Osteoblast (primary cell): ENCODE results near the gene MRLN. TPM values are rescaled to one million over a fixed set of nuclear protein-coding genes. Genes with fewer than 3 reads are reported as not detected.
A peak's percentile ranks its signal among the peaks of the same experiment; 100 is the strongest.

Experiments used
- DNase-seq: peaks from one replicate; pipeline ENCODE4 v3.0.0; 2011; ENCODE audit warnings: low spot score, mixed read lengths; ENCODE audit not compliant: insufficient read length; ENCODE audit errors: missing footprints
- H2AFZ ChIP-seq: 2 replicates; pipeline ENCODE4 v1.6.0; 2011; ENCODE audit warnings: mild to moderate bottlenecking, low read length
- H3K27ac ChIP-seq: 2 replicates; pipeline ENCODE4 v1.5.1; 2011; ENCODE audit warnings: mild to moderate bottlenecking, low read depth, low read length, moderate library complexity
- H3K27me3 ChIP-seq: 2 replicates; pipeline ENCODE4 v1.6.0; 2012; ENCODE audit warnings: mild to moderate bottlenecking, control low read depth, inconsistent platforms, low read length, moderate library complexity; ENCODE audit not compliant: insufficient read depth
- H3K36me3 ChIP-seq: 2 replicates; pipeline ENCODE4 v1.5.1; 2011; ENCODE audit warnings: mild to moderate bottlenecking, low read length, control low read depth, moderate library complexity; ENCODE audit not compliant: insufficient read depth
- H3K4me1 ChIP-seq: 2 replicates; pipeline ENCODE4 v1.5.1; 2011; ENCODE audit warnings: mild to moderate bottlenecking, low read length, control low read depth, moderate library complexity; ENCODE audit not compliant: insufficient read depth
- H3K4me2 ChIP-seq: 2 replicates; pipeline ENCODE4 v1.6.0; 2011; ENCODE audit warnings: mild to moderate bottlenecking, low read length; ENCODE audit not compliant: insufficient read depth
- H3K4me3 ChIP-seq: fragments of 200-600 bp; sonication (generic); 3 replicates; pipeline ENCODE4 v1.5.1; 2012; ENCODE audit warnings: mild to moderate bottlenecking, low read length, inconsistent platforms; ENCODE audit not compliant: insufficient read depth
- H3K79me2 ChIP-seq: 2 replicates; pipeline ENCODE4 v1.6.0; 2012; ENCODE audit warnings: mild to moderate bottlenecking, low read length, control low read depth, inconsistent platforms; ENCODE audit not compliant: insufficient read depth
- H3K9me3 ChIP-seq: 2 replicates; pipeline ENCODE4 v1.5.1; 2011; ENCODE audit warnings: low read depth, low read length, control low read depth
- H4K20me1 ChIP-seq: 2 replicates; pipeline ENCODE4 v1.6.0; 2012; ENCODE audit warnings: mild to moderate bottlenecking, low read length, control low read depth; ENCODE audit not compliant: insufficient read depth
- total RNA-seq: library from RNA; depleted of rRNA; stranded (reverse); fragments of >200 nt; gene quantifications from 2 replicates; pipeline ENCODE4 v1.2.3, GENCODE V29; 2012
- TF ChIP-seq, protein P1 (sequence below): IDR thresholded peaks from 2 replicates; pipeline ENCODE4 v1.5.1; 2011; ENCODE audit warnings: mild to moderate bottlenecking, low read depth, low read length, moderate library complexity; ENCODE audit errors: extremely low read depth

Gene MRLN
- total RNA-seq, 1 donor, result not detected

DNA sequence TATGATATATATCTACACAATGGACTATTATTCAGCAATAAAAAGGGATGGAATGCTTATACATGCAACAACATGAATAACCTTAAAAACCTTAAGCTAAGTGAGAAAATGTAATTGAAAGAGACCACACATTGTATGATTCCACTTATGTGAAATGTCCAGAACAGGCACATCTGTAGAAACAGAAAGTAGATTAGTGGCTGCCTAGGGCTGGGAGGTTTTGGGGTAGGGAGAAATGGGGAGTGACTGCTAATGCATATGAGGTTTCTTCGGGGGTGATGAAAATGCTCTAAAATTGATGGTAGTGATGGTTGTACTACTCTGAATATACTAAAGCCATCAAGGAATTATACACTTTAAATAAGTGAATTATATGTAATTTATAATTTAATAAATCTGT lies 58.3 kb downstream of the MRLN start:
- Histone ChIP-seq H3K79me2 (no peaks in the 10 kb centered on the region), H3K9me3 (no peaks in the 10 kb centered on the region), H3K27ac (no peak overlapping the region), H3K36me3 (no peaks in the 10 kb centered on the region), H3K4me1 (no peaks in the 10 kb centered on the region), H2AFZ (no peak overlapping the region), H3K4me3 (no peak overlapping the region), H3K27me3 (peaks cover 3% of the 10 kb centered on the region), H3K4me2 (no peak overlapping the region), H4K20me1 (no peaks in the 10 kb centered on the region)
- TF ChIP-seq, protein P1, sequence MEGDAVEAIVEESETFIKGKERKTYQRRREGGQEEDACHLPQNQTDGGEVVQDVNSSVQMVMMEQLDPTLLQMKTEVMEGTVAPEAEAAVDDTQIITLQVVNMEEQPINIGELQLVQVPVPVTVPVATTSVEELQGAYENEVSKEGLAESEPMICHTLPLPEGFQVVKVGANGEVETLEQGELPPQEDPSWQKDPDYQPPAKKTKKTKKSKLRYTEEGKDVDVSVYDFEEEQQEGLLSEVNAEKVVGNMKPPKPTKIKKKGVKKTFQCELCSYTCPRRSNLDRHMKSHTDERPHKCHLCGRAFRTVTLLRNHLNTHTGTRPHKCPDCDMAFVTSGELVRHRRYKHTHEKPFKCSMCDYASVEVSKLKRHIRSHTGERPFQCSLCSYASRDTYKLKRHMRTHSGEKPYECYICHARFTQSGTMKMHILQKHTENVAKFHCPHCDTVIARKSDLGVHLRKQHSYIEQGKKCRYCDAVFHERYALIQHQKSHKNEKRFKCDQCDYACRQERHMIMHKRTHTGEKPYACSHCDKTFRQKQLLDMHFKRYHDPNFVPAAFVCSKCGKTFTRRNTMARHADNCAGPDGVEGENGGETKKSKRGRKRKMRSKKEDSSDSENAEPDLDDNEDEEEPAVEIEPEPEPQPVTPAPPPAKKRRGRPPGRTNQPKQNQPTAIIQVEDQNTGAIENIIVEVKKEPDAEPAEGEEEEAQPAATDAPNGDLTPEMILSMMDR, result no peak
- no peak for DNase-seq

DNA sequence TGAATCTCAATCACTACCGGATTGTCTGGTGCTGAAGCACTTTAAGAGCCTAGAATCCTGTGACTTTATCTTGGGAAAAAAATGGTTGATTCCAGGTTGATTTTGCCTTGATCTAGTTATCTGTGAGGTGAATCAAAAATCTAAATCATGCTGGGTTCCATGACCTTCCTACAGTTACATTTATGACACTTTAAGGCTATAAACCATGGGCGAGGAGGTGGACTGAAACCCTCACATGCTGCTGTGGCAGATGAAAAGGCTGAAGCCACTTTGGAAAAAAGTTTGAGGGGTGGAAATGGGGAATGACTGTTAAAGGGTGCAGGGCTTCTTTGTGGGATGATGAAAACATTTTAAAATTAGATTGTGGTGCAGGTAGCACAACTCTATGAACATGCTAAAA lies 61.1 kb downstream of the MRLN start:
- H4K20me1 ChIP-seq, result no peaks in the 10 kb centered on the region
- TF ChIP-seq, protein P1, result no peak
- no peak overlapping the region for H3K4me3 ChIP-seq
- H3K36me3 ChIP-seq, result no peaks in the 10 kb centered on the region
- no peak overlapping the region for H2AFZ ChIP-seq
- H3K27me3 ChIP-seq, result no peaks in the 10 kb centered on the region
- no peaks in the 10 kb centered on the region for H3K9me3 ChIP-seq
- no peak for DNase-seq
- no peaks in the 10 kb centered on the region for H3K79me2 ChIP-seq
- no peak overlapping the region for H3K27ac ChIP-seq
- H3K4me2 ChIP-seq, result no peak overlapping the region
- H3K4me1 ChIP-seq, result no peaks in the 10 kb centered on the region

DNA sequence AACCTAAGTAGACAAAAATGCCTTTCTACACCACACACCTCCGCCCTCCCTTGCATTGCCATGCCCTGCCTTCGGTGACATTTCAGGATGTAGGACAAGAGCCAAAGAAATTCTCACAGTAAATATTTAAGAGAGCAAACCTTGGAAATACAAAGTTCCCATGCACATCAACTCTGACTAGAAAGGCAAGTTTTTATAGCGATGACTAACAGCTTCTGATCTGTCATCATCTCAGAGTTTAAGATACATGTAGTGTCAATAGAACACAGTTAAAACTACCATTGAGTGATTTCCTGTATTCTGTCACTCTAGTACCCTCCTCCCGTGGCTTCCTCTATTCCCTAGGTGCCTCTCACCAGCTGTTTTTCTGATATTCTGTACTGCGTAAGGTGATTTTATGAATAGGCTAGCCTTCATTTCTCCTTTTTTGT lies 64.3 kb downstream of the MRLN start:
- no peak overlapping the region for H3K27ac ChIP-seq
- H2AFZ ChIP-seq, result no peak overlapping the region
- no peaks in the 10 kb centered on the region for H3K79me2 ChIP-seq
- TF ChIP-seq, protein P1, result no peak
- H3K4me1 ChIP-seq, result no peaks in the 10 kb centered on the region
- no peaks in the 10 kb centered on the region for H4K20me1 ChIP-seq
- no peaks in the 10 kb centered on the region for H3K9me3 ChIP-seq
- peak; percentile 72 for DNase-seq
- no peak overlapping the region for H3K4me2 ChIP-seq
- H3K4me3 ChIP-seq, result no peak overlapping the region
- no peaks in the 10 kb centered on the region for H3K36me3 ChIP-seq
- no peaks in the 10 kb centered on the region for H3K27me3 ChIP-seq

DNA sequence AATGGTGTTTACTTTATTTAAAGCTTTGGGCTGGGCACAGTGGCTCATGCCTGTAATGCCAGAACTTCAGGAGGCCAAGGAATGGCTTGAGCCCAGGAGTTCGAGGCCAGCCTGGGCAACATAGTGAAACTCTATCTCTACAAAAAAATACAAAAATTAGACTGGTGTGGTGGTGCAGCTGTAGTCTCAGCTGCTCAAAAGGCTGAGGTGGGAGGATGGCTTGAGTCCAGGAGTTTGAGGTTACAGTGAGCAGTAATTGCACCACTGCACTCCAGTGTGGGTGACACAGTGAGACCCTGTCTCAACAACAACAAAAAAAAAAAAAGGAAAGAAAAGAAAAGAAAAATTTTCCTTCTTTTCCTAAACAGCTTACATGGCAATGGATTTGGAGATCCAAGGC lies 65.6 kb downstream of the MRLN start:
- H3K36me3 ChIP-seq, result no peaks in the 10 kb centered on the region
- H3K9me3 ChIP-seq, result no peaks in the 10 kb centered on the region
- no peak overlapping the region for H2AFZ ChIP-seq
- DNase-seq, result no peak
- H3K79me2 ChIP-seq, result no peaks in the 10 kb centered on the region
- no peaks in the 10 kb centered on the region for H3K27me3 ChIP-seq
- H4K20me1 ChIP-seq, result no peaks in the 10 kb centered on the region
- no peaks in the 10 kb centered on the region for H3K4me1 ChIP-seq
- TF ChIP-seq, protein P1, result no peak
- no peak overlapping the region for H3K4me2 ChIP-seq
- H3K4me3 ChIP-seq, result no peak overlapping the region
- no peak overlapping the region for H3K27ac ChIP-seq

Other genes with a start within 250 kb of the MRLN start
- gene SLC16A9, start 43.6 kb downstream of the MRLN start, total RNA-seq, result 0.72 and 1.2 TPM in 2 replicates
- gene CCDC6, start 153.1 kb upstream of the MRLN start, total RNA-seq, result 51.8 and 58.3 TPM in 2 replicates